Measurements from ENCODE around the gene RGS14. TPM values are rescaled to one million over a fixed set of nuclear protein-coding genes. Genes with fewer than 3 reads are reported as not detected.

The RGS14 gene
- total RNA-seq, 4 donors from 2014 or later: 19.4 to 41.0 (median 23.3) TPM

GRCh38 chr5:177334781-177335700 is 22.7 kb upstream of the RGS14 start:
- H3K27ac ChIP-seq: no peak overlapping the region
- TF ChIP-seq POLR2A (IDR thresholded peaks at IDR 0.05) (no peak), CTCF (IDR thresholded peaks at IDR 0.05) (no peak)
- H3K36me3 ChIP-seq: peaks cover 0 to 94% (median 0%) of the 10 kb centered on the region in 3 donors
- H3K27me3 ChIP-seq: no peaks in the 10 kb centered on the region
- no peak overlapping the region for H3K4me3 ChIP-seq
- H3K4me1 ChIP-seq: no peaks in the 10 kb centered on the region
- no peaks in the 10 kb centered on the region for H3K9me3 ChIP-seq
- DNase-seq: peak in 1 of 3 donors; percentile 24

- TF ChIP-seq CTCF (IDR thresholded peaks at IDR 0.05) (no peak), POLR2A (IDR thresholded peaks at IDR 0.05) (no peak)
- no peaks in the 10 kb centered on the region for H3K27me3 ChIP-seq
- H3K4me1 ChIP-seq: no peaks in the 10 kb centered on the region
- no peak overlapping the region for H3K27ac ChIP-seq
- peaks cover 0 to 88% (median 0%) of the 10 kb centered on the region in 3 donors for H3K36me3 ChIP-seq
- no peak overlapping the region for H3K4me3 ChIP-seq
- DNase-seq: peak in 1 of 3 donors; percentile 1
- no peaks in the 10 kb centered on the region for H3K9me3 ChIP-seq
Measured at GRCh38 chr5:177335701-177336065, 22.0 kb upstream of the RGS14 start.

- Histone ChIP-seq H3K27ac (no peak overlapping the region), H3K27me3 (no peaks in the 10 kb centered on the region), H3K4me1 (no peaks in the 10 kb centered on the region), H3K36me3 (peaks cover 0 to 85% (median 0%) of the 10 kb centered on the region in 3 donors), H3K4me3 (no peak overlapping the region), H3K9me3 (no peaks in the 10 kb centered on the region)
- TF ChIP-seq CTCF (IDR thresholded peaks at IDR 0.05): peak in 4 of 6 experiments; percentile 11 to 43 (median 38)
- no peak for TF ChIP-seq POLR2A (IDR thresholded peaks at IDR 0.05)
- DNase-seq: peak in 1 of 3 donors; percentile 56
Measured at GRCh38 chr5:177336112-177336511, 21.6 kb upstream of the RGS14 start.

GRCh38 chr5:177336603-177337494 is 20.9 kb upstream of the RGS14 start:
- Histone ChIP-seq H3K36me3 (peaks cover 0 to 85% (median 0%) of the 10 kb centered on the region in 3 donors), H3K27ac (no peak overlapping the region), H3K4me1 (no peaks in the 10 kb centered on the region), H3K4me3 (no peak overlapping the region), H3K9me3 (no peaks in the 10 kb centered on the region), H3K27me3 (no peaks in the 10 kb centered on the region)
- DNase-seq: peak in 1 of 3 donors; percentile 33
- TF ChIP-seq POLR2A (IDR thresholded peaks at IDR 0.05): no peak
- no peak for TF ChIP-seq CTCF (IDR thresholded peaks at IDR 0.05)

- no peak overlapping the region for H3K27ac ChIP-seq
- H3K4me3 ChIP-seq: no peak overlapping the region
- no peaks in the 10 kb centered on the region for H3K4me1 ChIP-seq
- DNase-seq: peak in 1 of 3 donors; percentile 43
- TF ChIP-seq CTCF (IDR thresholded peaks at IDR 0.05) (no peak), POLR2A (IDR thresholded peaks at IDR 0.05) (no peak)
- peaks cover 0 to 80% (median 0%) of the 10 kb centered on the region in 3 donors for H3K36me3 ChIP-seq
- no peaks in the 10 kb centered on the region for H3K27me3 ChIP-seq
- no peaks in the 10 kb centered on the region for H3K9me3 ChIP-seq
Measured at GRCh38 chr5:177338251-177339106, 19.2 kb upstream of the RGS14 start.
